GM19025 (cell line): ENCODE data around the gene PHF14.

Source experiments
- ATAC-seq: cut with Tn5 transposase; IDR thresholded peaks from one replicate; pipeline ENCODE4 v1.9.1; 2021; ENCODE audit warnings: mild to moderate bottlenecking, low read depth, moderate library complexity; ENCODE audit not compliant: unreplicated experiment

Gene PHF14

DNA sequence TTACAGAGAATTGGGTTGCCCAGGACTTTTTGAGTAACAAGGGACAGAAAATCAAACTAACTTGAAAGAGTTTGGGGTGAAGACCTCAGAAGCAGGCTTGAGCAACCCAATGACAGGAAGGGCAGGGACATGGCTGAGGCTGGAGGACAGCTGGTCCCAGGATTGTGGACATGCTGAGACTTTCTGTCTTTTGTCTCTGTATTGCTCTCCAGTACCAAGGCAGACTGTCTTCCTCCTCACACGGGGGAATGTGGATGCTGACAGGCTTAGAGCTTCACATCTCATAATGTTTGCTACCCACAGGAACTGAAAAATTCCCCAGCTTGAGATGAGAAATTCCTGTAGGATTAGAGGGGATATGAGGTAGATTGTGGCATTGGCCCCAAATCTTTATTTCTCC, 229.6 kb downstream of the PHF14 start:
- no peak for ATAC-seq

- no peak for ATAC-seq
Measured at GRCh38 chr7:11203683-11204082, 230.0 kb downstream of the PHF14 start.

GRCh38 chr7:11206177-11206899, 232.7 kb downstream of the PHF14 start:
- ATAC-seq: no peak

DNA sequence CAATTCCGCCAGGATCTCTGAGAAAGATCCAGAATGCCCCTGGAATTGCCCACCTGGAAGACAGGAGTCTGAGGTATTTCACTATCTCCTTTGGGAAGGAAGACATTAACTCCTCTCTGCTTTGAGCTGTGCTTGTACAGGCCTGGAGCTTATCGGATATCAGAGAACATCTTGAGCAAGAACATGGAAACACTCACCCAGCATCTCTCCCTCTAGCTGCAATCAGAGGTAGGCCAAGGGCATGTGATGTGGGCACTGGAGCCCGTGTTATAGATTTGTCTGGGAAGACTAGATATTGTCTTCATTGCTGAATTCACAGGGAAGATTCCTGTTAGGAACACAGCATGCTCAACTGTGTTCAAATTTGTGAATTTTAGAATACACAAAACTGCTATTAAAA, 233.9 kb downstream of the PHF14 start:
- no peak for ATAC-seq

GRCh38 chr7:11208883-11209465, 235.3 kb downstream of the PHF14 start:
- ATAC-seq: no peak

GRCh38 chr7:11210374-11210773, 236.7 kb downstream of the PHF14 start:
- no peak for ATAC-seq

DNA sequence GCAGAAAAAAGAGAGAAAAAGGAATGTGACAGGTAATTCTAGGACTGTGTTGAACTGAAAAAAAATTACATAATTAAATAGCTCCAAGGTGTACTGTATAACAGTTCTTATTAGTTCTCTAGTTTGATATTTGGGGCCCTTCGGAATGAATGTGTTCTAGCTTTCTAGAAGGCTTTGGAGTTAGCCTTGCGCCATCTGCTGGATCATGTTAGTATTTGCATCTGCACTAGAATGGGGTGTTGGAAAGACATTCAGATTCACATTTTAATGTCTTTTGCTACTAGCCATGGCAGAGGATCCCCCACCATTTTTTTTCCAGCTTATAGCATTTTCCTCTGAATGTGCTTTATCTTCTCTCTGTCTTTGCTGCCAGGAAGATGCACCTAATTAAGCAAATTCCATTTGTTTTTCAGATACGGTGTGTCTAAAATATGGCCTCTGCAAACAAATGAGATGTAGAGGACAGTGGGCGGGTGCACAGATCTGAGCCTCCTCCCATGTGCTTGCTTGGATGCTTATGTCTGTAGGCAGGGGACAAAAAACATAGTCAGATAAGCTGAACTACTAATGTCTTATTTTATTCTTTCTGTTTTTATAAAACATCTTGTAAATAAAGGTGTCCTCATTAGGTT, 238.5 kb downstream of the PHF14 start:
- ATAC-seq: peak; percentile 62

- no peak for ATAC-seq
Measured at GRCh38 chr7:11212816-11213215, 239.1 kb downstream of the PHF14 start.

DNA sequence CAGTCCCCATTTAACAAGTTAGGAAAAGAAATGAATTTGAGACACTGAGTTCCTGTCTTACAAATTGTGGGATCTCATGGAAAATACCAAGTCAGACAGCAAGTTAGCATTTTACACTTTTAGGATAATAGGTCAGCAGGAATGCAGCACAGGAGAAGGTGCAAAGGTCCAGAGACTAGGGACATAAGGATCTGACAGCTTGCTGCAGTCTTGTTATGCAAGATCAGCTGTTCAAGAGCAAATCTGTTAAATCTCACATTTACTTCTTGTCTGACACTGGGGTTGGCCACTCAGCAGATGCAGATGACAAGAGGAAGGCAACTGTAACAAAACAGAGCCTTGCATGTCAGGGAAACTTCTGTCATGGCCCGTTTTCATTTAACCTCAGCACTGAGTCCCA, 239.6 kb downstream of the PHF14 start:
- no peak for ATAC-seq

DNA sequence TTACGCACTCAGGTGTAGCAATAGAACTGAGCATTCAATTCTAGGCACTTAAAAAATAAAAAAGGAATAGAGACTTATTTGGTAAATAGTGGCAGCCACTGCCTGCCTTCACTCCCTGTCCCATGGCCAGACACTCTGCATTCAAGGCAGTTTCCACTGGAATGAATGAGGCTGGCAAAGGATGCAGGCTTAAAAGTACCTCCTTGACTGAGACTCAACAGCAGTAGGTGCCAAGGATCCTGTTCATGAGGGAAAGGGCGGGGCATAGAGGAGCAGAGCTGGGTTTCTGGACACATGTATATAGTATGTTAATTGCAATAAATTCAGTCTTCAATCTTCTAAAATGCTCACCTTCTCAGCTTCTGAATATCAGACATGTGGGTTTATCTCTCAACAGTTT, 242.6 kb downstream of the PHF14 start:
- ATAC-seq: no peak

DNA sequence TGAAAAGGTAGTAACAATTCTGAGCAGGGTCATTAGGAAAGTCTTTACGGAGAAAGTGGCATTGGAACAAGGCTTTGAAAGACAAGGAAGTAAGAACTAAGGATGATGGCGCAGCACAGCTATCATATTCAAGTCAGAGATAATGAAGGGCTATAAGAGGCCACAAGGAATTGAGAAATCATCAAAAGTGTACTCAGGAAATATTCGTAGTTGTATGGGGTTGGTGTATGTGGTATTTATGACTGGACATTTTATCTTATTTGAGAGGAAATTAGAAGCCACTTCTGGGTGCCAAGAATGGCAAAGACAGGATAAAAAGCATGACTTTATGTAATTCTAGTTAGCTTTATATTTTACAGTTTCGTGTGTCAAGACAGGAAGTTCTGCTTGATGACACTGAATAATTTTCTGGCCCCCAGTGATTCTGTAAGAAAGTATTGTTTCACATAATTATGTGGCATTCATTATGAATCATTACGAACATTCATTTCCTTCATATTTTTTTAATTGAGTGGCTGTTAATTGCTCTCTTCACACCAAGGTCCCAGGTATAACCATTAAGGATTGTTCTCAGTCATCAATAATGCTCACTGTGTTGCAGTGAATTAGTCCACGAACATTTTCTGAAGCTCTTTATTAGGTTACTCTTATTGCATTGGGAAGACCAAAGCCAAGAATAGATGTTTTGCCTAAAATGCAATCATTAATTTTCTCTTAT, 244.3 kb downstream of the PHF14 start:
- ATAC-seq: no peak
